Measurements from ENCODE around the gene DNAJC27. TPM values are rescaled to one million over a fixed set of nuclear protein-coding genes. Genes with fewer than 3 reads are reported as not detected.
A peak's percentile ranks its signal among the peaks of the same experiment; 100 is the strongest.

The DNAJC27 gene
- total RNA-seq, 2 experiments from 2014 or later: 9.3 to 9.6 TPM

DNA sequence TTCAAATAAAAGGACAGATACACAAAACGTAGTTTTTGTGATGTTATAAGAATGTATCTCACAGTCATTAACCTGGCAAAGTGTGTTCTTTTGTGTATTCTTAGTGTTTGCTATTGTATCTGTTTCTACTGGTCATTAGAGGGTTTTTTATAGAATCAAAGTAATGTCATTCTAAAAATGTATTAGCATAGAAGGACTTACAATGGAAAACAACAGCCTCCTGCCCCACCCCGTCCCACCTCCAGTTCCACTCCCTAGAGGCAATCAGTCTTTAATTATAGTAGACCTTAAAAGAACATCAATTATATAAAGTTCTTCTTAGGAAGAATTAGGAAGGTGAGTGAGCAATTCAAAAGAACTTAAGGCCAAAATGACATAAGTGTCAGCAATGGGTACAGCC is 13.8 kb downstream of the DNAJC27 start:
- no peak for ATAC-seq (ENCODE audit: low read depth)
- Mint-ChIP-seq H3K4me3 (no peak overlapping the region), H3K4me1 (peaks cover 4% of the 10 kb centered on the region), H3K9me3 (peaks cover 2% of the 10 kb centered on the region), H3K27me3 (no peaks in the 10 kb centered on the region), H3K36me3 (peaks cover 75% of the 10 kb centered on the region), H3K27ac (no peak overlapping the region)
- POLR2A ChIA-PET: interaction anchor here (0.7 kb wide), 1 partner anchor 14 kb away, joined by 3 read pairs; no protein-coding TSS in a partner anchor
- DNase-seq: no peak

GRCh38 chr2:24957221-24957620 is 14.5 kb downstream of the DNAJC27 start:
- H3K36me3 Mint-ChIP-seq: peaks cover 78% of the 10 kb centered on the region
- POLR2A ChIA-PET: interaction anchor here (0.7 kb wide), 1 partner anchor 15 kb away, joined by 3 read pairs; no protein-coding TSS in a partner anchor

DNA sequence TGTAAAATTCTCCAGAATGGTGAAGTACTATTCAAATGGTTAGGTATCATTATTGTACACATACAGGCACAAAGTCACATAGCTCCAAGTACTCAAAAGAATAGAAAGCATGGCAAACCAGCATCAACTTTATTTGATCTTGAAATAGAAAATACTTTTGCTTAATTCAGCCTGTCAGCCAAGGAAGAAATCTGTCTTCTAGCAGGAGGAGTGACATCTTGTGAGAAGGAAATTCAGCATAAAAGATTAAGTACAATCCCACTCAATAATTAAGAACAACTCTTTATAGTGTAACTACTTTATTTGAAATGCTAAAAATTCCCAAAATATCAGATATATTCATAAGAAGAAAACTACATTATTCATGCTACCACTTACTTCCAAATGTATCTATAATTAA is 15.8 kb downstream of the DNAJC27 start:
- no peaks in the 10 kb centered on the region for H3K27me3 Mint-ChIP-seq
- POLR2A ChIA-PET: no interaction called here
- peaks cover 2% of the 10 kb centered on the region for H3K9me3 Mint-ChIP-seq
- H3K4me1 Mint-ChIP-seq: peaks cover 4% of the 10 kb centered on the region
- DNase-seq (no peak), ATAC-seq (ENCODE audit: low read depth) (no peak)
- H3K4me3 Mint-ChIP-seq: no peak overlapping the region
- peaks cover 70% of the 10 kb centered on the region for H3K36me3 Mint-ChIP-seq
- H3K27ac Mint-ChIP-seq: no peak overlapping the region

More at GRCh38 chr2:24957221-24957620, 14.5 kb downstream of the DNAJC27 start:
- ATAC-seq (ENCODE audit: low read depth): no peak
- no peak for DNase-seq
- Mint-ChIP-seq H3K9me3 (peaks cover 2% of the 10 kb centered on the region), H3K27me3 (no peaks in the 10 kb centered on the region), H3K27ac (no peak overlapping the region), H3K4me3 (no peak overlapping the region), H3K4me1 (peaks cover 4% of the 10 kb centered on the region)

DNA sequence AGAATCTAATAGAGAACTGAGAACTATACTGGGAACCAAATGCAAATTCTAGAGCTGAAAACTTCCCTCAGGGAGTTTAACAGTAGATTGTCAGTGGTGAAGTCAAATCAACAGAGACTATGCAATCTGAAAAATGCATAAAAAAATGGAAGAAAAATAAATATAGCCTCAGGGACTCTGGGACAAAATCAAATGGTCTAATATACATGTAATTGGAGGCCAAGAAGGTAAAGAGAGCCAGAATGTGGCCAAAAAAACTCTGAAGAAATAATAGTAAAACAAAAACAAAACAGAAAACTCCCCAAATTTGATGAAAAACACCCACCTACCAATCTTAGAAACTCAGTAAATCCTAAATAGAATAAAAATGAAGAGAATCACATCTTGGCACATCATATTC is 16.5 kb downstream of the DNAJC27 start:
- Mint-ChIP-seq H3K4me3 (no peak overlapping the region), H3K27ac (no peak overlapping the region), H3K27me3 (no peaks in the 10 kb centered on the region), H3K36me3 (peaks cover 67% of the 10 kb centered on the region), H3K9me3 (peaks cover 2% of the 10 kb centered on the region), H3K4me1 (peaks cover 4% of the 10 kb centered on the region)
- POLR2A ChIA-PET: no interaction called here
- no peak for DNase-seq
- ATAC-seq (ENCODE audit: low read depth): no peak

DNA sequence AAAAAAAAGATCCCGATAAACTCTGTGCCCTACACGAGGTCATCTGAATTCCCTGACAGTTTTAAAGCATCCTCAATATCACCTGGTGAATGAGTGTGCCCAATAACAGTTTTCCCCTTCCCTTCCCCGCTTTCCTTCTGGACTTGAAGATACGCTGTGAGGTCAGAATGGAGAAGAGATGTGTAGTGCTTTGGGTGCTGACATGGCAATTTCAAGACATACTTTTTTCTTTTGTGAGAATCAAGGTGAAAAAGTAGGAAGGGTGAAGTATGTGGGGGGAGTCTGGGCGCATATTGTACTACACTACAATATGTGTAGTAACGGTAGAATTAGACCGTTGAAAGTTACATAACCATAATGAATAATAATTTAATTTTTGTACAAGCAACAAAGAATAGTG is 21.7 kb downstream of the DNAJC27 start:
- POLR2A ChIA-PET: interaction anchor here (0.7 kb wide), 1 partner anchor 20 kb away, joined by 3 read pairs; no protein-coding TSS in a partner anchor
- peaks cover 34% of the 10 kb centered on the region for H3K36me3 Mint-ChIP-seq
- H3K27ac Mint-ChIP-seq: no peak overlapping the region
- no peak for ATAC-seq (ENCODE audit: low read depth)
- no peaks in the 10 kb centered on the region for H3K27me3 Mint-ChIP-seq
- H3K4me3 Mint-ChIP-seq: no peak overlapping the region
- H3K9me3 Mint-ChIP-seq: no peaks in the 10 kb centered on the region
- H3K4me1 Mint-ChIP-seq: peaks cover 4% of the 10 kb centered on the region
- DNase-seq: no peak

- H3K4me3 Mint-ChIP-seq: no peak overlapping the region
- POLR2A ChIA-PET: no interaction called here
- H3K36me3 Mint-ChIP-seq: peaks cover 20% of the 10 kb centered on the region
- ATAC-seq (ENCODE audit: low read depth): no peak
- H3K27ac Mint-ChIP-seq: no peak overlapping the region
- no peaks in the 10 kb centered on the region for H3K4me1 Mint-ChIP-seq
- H3K9me3 Mint-ChIP-seq: no peaks in the 10 kb centered on the region
- no peaks in the 10 kb centered on the region for H3K27me3 Mint-ChIP-seq
- no peak for DNase-seq
Measured at GRCh38 chr2:24948506-24948905, 23.2 kb downstream of the DNAJC27 start.

- Mint-ChIP-seq H3K9me3 (no peaks in the 10 kb centered on the region), H3K36me3 (peaks cover 15% of the 10 kb centered on the region), H3K4me3 (no peak overlapping the region), H3K27me3 (no peaks in the 10 kb centered on the region), H3K4me1 (no peaks in the 10 kb centered on the region), H3K27ac (no peak overlapping the region)
- no peak for DNase-seq
- POLR2A ChIA-PET: no interaction called here
- ATAC-seq (ENCODE audit: low read depth): no peak
Measured at GRCh38 chr2:24947561-24948157, 24.1 kb downstream of the DNAJC27 start.

GRCh38 chr2:24945907-24946306 is 25.8 kb downstream of the DNAJC27 start:
- POLR2A ChIA-PET: no interaction called here
- H3K4me3 Mint-ChIP-seq: no peak overlapping the region
- no peaks in the 10 kb centered on the region for H3K27me3 Mint-ChIP-seq
- no peaks in the 10 kb centered on the region for H3K4me1 Mint-ChIP-seq
- no peak for ATAC-seq (ENCODE audit: low read depth)
- H3K27ac Mint-ChIP-seq: no peak overlapping the region
- H3K36me3 Mint-ChIP-seq: peaks cover 11% of the 10 kb centered on the region
- no peak for DNase-seq
- no peaks in the 10 kb centered on the region for H3K9me3 Mint-ChIP-seq

GRCh38 chr2:24943427-24944053 is 28.2 kb downstream of the DNAJC27 start:
- no peak for ATAC-seq (ENCODE audit: low read depth)
- no peak overlapping the region for H3K27ac Mint-ChIP-seq
- H3K4me1 Mint-ChIP-seq: no peaks in the 10 kb centered on the region
- peaks cover 2% of the 10 kb centered on the region for H3K27me3 Mint-ChIP-seq
- DNase-seq: no peak
- H3K4me3 Mint-ChIP-seq: no peak overlapping the region
- no peaks in the 10 kb centered on the region for H3K9me3 Mint-ChIP-seq
- POLR2A ChIA-PET: interaction anchor here (0.6 to 0.7 kb wide), 2 partner anchors 17 to 27 kb away, joined by 4 to 7 read pairs; no protein-coding TSS in a partner anchor
- peaks cover 11% of the 10 kb centered on the region for H3K36me3 Mint-ChIP-seq

- no peaks in the 10 kb centered on the region for H3K4me1 Mint-ChIP-seq
- no peak overlapping the region for H3K27ac Mint-ChIP-seq
- H3K36me3 Mint-ChIP-seq: no peaks in the 10 kb centered on the region
- H3K4me3 Mint-ChIP-seq: no peak overlapping the region
- ATAC-seq (ENCODE audit: low read depth) (no peak), DNase-seq (no peak)
- H3K27me3 Mint-ChIP-seq: peaks cover 2% of the 10 kb centered on the region
- POLR2A ChIA-PET: no interaction called here
- no peaks in the 10 kb centered on the region for H3K9me3 Mint-ChIP-seq
Measured at GRCh38 chr2:24939353-24939752, 32.4 kb downstream of the DNAJC27 start.

DNA sequence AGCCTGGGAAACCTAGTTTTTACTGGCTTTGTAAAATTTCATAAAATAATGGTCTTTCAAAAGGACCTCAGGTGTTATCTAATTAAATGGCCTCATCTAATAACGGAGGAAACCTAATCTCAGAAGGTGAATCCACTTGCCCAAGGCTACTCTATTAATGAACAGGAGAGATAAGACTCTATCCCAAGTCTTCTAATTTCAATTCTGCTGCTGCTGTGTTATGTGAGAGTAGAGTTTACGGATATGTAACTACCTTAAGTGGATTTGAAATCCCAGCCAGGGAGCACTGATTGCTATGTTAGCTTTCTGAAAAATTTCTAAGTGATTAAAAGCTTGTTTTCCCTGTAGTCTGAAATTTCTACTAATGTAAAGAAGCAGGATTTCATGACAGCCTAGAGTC is 34.5 kb downstream of the DNAJC27 start:
- Mint-ChIP-seq H3K4me1 (no peaks in the 10 kb centered on the region), H3K9me3 (no peaks in the 10 kb centered on the region), H3K36me3 (no peaks in the 10 kb centered on the region), H3K27ac (no peak overlapping the region), H3K4me3 (no peak overlapping the region), H3K27me3 (peaks cover 2% of the 10 kb centered on the region)
- DNase-seq: no peak
- POLR2A ChIA-PET: no interaction called here
- ATAC-seq (ENCODE audit: low read depth): no peak

- H3K4me1 Mint-ChIP-seq: peaks cover 8% of the 10 kb centered on the region
- no peak overlapping the region for H3K4me3 Mint-ChIP-seq
- no peaks in the 10 kb centered on the region for H3K9me3 Mint-ChIP-seq
- no peak overlapping the region for H3K27ac Mint-ChIP-seq
- DNase-seq (no peak), ATAC-seq (ENCODE audit: low read depth) (no peak)
- H3K27me3 Mint-ChIP-seq: peaks cover 2% of the 10 kb centered on the region
- POLR2A ChIA-PET: no interaction called here
- no peaks in the 10 kb centered on the region for H3K36me3 Mint-ChIP-seq
Measured at GRCh38 chr2:24935145-24935544, 36.6 kb downstream of the DNAJC27 start.

DNA sequence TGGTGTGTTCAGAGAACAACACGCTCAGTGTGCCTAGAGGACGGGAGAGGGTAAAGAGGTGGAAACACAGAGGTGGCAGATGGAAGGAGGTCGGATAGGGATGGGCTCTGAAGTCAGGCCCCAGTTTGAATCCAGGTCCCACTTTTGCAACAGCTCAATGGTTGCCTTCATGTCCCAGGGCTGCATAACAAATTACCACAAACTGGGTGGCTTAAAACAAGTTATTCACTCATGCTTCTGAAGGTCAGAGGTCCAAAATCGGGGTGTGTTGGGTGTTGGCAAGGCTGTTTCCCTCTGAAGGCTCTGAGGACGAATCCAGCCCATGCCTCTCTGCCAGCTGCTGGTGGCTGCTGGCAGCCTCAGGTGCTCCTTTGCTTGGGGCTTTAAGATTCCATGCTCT is 39.0 kb downstream of the DNAJC27 start:
- no peaks in the 10 kb centered on the region for H3K36me3 Mint-ChIP-seq
- H3K9me3 Mint-ChIP-seq: no peaks in the 10 kb centered on the region
- no peak overlapping the region for H3K4me3 Mint-ChIP-seq
- H3K27me3 Mint-ChIP-seq: no peaks in the 10 kb centered on the region
- peaks cover 8% of the 10 kb centered on the region for H3K4me1 Mint-ChIP-seq
- no peak for ATAC-seq (ENCODE audit: low read depth)
- no peak overlapping the region for H3K27ac Mint-ChIP-seq
- POLR2A ChIA-PET: no interaction called here
- DNase-seq: no peak

- Mint-ChIP-seq H3K27me3 (no peaks in the 10 kb centered on the region), H3K4me1 (peaks cover 12% of the 10 kb centered on the region), H3K4me3 (no peak overlapping the region), H3K27ac (no peak overlapping the region), H3K36me3 (no peaks in the 10 kb centered on the region), H3K9me3 (no peaks in the 10 kb centered on the region)
- POLR2A ChIA-PET: no interaction called here
- ATAC-seq (ENCODE audit: low read depth) (peak; percentile 56), DNase-seq (no peak)
Measured at GRCh38 chr2:24930768-24931167, 41.0 kb downstream of the DNAJC27 start.
